Liver (tissue), 9 donors: Measurements from ENCODE around the gene CSPG4. TPM values are rescaled to one million over a fixed set of nuclear protein-coding genes. Genes with fewer than 3 reads are reported as not detected.
A peak's percentile ranks its signal among the peaks of the same experiment; 100 is the strongest.

Experiments used
- DNase-seq: peaks from one replicate; pipeline ENCODE4 v3.0.0-alpha.2; 2017; ENCODE audit warnings: low spot score
- H3K27ac ChIP-seq, 2 donors: one replicate each; pipeline ENCODE4 v1.7.0; 2013; ENCODE audit warnings: inconsistent platforms in 2 of 2, low read length in 2 of 2, control low read depth in 1 of 2, low read depth in 1 of 2, mild to moderate bottlenecking in 1 of 2
- H3K27me3 ChIP-seq, 4 donors: one replicate each; pipeline versions ENCODE4 v1.6.1 to v1.7.0; 2013; ENCODE audit warnings: low read length in 3 of 4, inconsistent platforms in 1 of 4, mild to moderate bottlenecking in 1 of 4, moderate library complexity in 1 of 4; ENCODE audit not compliant: control insufficient read depth in 4 of 4, insufficient read depth in 4 of 4
- H3K36me3 ChIP-seq, 4 donors: one replicate each; pipeline versions ENCODE4 v1.6.1 to v1.7.0; 2013; ENCODE audit warnings: low read length in 3 of 4, mild to moderate bottlenecking in 3 of 4, low read depth in 1 of 4, moderate library complexity in 1 of 4; ENCODE audit not compliant: control insufficient read depth in 4 of 4, insufficient read depth in 3 of 4
- H3K4me1 ChIP-seq, 4 donors: one replicate each; pipeline versions ENCODE4 v1.6.1 to v1.7.0; 2013; ENCODE audit warnings: low read length in 3 of 4, mild to moderate bottlenecking in 3 of 4, moderate library complexity in 1 of 4; ENCODE audit not compliant: control insufficient read depth in 4 of 4, insufficient read depth in 4 of 4
- H3K4me3 ChIP-seq, 3 donors: one replicate each; pipeline versions ENCODE4 v1.6.1 to v1.7.0; 2013; ENCODE audit warnings: low read length in 3 of 3, control low read depth in 1 of 3, low read depth in 1 of 3, mild to moderate bottlenecking in 1 of 3
- H3K9ac ChIP-seq, 2 donors: one replicate each; pipeline ENCODE4 v1.7.0; 2013; ENCODE audit warnings: low read length in 2 of 2, mild to moderate bottlenecking in 2 of 2, moderate library complexity in 2 of 2, control low read depth in 1 of 2, low read depth in 1 of 2
- H3K9me3 ChIP-seq, 4 donors: one replicate each; pipeline versions ENCODE4 v1.6.1 to v1.7.0; 2013; ENCODE audit warnings: low read length in 3 of 4; ENCODE audit not compliant: control insufficient read depth in 4 of 4
- ATF3 ChIP-seq: IDR thresholded peaks from 2 replicates; pipeline ENCODE4 v1.6.1; 2016; ENCODE audit warnings: antibody characterized with exemption
- CTCF ChIP-seq: fragments of 150-350 bp; IDR thresholded peaks from 2 replicates; pipeline ENCODE4 v1.5.1; 2017; ENCODE audit warnings: improper control_type of control experiment, low read depth, low read length; ENCODE audit not compliant: missing input control
- EGR1 ChIP-seq, 2 donors: IDR thresholded peaks; 2 replicates each; pipeline ENCODE4 v1.6.1; 2016 to 2018; ENCODE audit warnings: antibody characterized with exemption in 2 of 2, low read depth in 2 of 2
- FOXA1 ChIP-seq: IDR thresholded peaks from 2 replicates; pipeline ENCODE4 v1.6.1; 2016; ENCODE audit warnings: antibody characterized with exemption
- FOXA2 ChIP-seq: IDR thresholded peaks from 2 replicates; pipeline ENCODE4 v1.6.1; 2016; ENCODE audit warnings: antibody characterized with exemption
- HNF4A ChIP-seq, 2 donors: conservative IDR thresholded peaks; 2 replicates each; pipeline ENCODE4 v1.6.1; 2016; ENCODE audit warnings: antibody characterized with exemption in 2 of 2, mild to moderate bottlenecking in 2 of 2
- HNF4G ChIP-seq: IDR thresholded peaks from 2 replicates; pipeline ENCODE4 v1.6.1; 2016; ENCODE audit warnings: antibody characterized with exemption
- JUND ChIP-seq, 2 donors: IDR thresholded peaks; 2 replicates each; pipeline ENCODE4 v1.6.1; 2016; ENCODE audit warnings: antibody characterized with exemption in 2 of 2
- MAX ChIP-seq: IDR thresholded peaks from 2 replicates; pipeline ENCODE4 v1.6.1; 2016; ENCODE audit warnings: antibody characterized with exemption
- NR2F2 ChIP-seq: IDR thresholded peaks from 2 replicates; pipeline ENCODE4 v1.6.1; 2016; ENCODE audit warnings: antibody characterized with exemption
- RAD21 ChIP-seq, 2 donors: IDR thresholded peaks; 2 replicates each; pipeline ENCODE4 v1.6.1; 2016; ENCODE audit warnings: antibody characterized with exemption in 2 of 2, mild to moderate bottlenecking in 2 of 2
- REST ChIP-seq: IDR thresholded peaks from 2 replicates; pipeline ENCODE4 v1.6.1; 2016; ENCODE audit warnings: antibody characterized with exemption, mild to moderate bottlenecking
- RXRA ChIP-seq, 2 donors: IDR thresholded peaks; 2 replicates each; pipeline ENCODE4 v1.6.1; 2017 to 2018; ENCODE audit warnings: antibody characterized with exemption in 2 of 2, mild to moderate bottlenecking in 1 of 2
- SP1 ChIP-seq: IDR thresholded peaks from 2 replicates; pipeline ENCODE4 v1.6.1; 2018; ENCODE audit warnings: antibody characterized with exemption, mild to moderate bottlenecking
- YY1 ChIP-seq: IDR thresholded peaks from 2 replicates; pipeline ENCODE4 v1.6.1; 2016; ENCODE audit warnings: antibody characterized with exemption, mild to moderate bottlenecking
- ZBTB33 ChIP-seq: IDR thresholded peaks from 2 replicates; pipeline ENCODE4 v1.6.1; 2016; ENCODE audit warnings: antibody characterized with exemption
- WGBS: extraction: QIAGEN DNeasy Blood & Tissue Kit; methylation state at CpG from one replicate; pipeline ENCODE4 v1.1.7; 2013; 5-methylcytosine and 5-hydroxymethylcytosine counted together
- polyA plus RNA-seq, 2 donors: library from polyadenylated mRNA; stranded (reverse) in 1 of 2; unstranded in 1 of 2; fragments of 200-250 nt in 1 of 2; fragments of >200 nt in 1 of 2; fragmentation: Nextera tagmentation in 1 of 2; extraction: Ambion mirVana in 1 of 2; gene quantifications; one replicate each; pipeline versions ENCODE4 v1.2.1 to v1.2.3, GENCODE V29; 2013 to 2015
- total RNA-seq, 2 donors: library from RNA; depleted of rRNA; stranded (reverse); fragments of >200 nt; gene quantifications; one replicate each; pipeline ENCODE4 v1.2.3, GENCODE V29; 2014
- donor health status: healthy.
- donor health status: healthy.
- donor health status: healthy.
- donor health status: healthy.
- donor health status: healthy.

The CSPG4 gene
- total and polyA plus RNA-seq, 4 donors = 0.07 to 1.5 (median 0.76) TPM

GRCh38 chr15:75721480-75721922 is 8.9 kb upstream of the CSPG4 start:
- Histone ChIP-seq H3K27ac (no peak overlapping the region), H3K4me3 (no peak overlapping the region), H3K9me3 (no peaks in the 10 kb centered on the region), H3K27me3 (no peaks in the 10 kb centered on the region), H3K4me1 (peaks cover 0 to 19% (median 14%) of the 10 kb centered on the region in 4 donors), H3K9ac (no peak overlapping the region), H3K36me3 (no peaks in the 10 kb centered on the region)
- TF ChIP-seq YY1 (no peak), MAX (no peak), HNF4A (conservative IDR thresholded peaks at IDR 0.05) (no peak), HNF4G (no peak), EGR1 (IDR thresholded peaks at IDR 0.05; ENCODE audit: low read depth in 2 of 2) (no peak), ATF3 (no peak), RXRA (IDR thresholded peaks at IDR 0.05) (no peak), SP1 (no peak), RAD21 (IDR thresholded peaks at IDR 0.05) (no peak), REST (no peak), JUND (IDR thresholded peaks at IDR 0.05) (no peak)
- DNase-seq = no peak
- 92% methylated on average over 12 of the region's 12 CpGs for whole genome bisulfite sequencing

GRCh38 chr15:75720787-75721479 is 8.3 kb upstream of the CSPG4 start:
- no peak overlapping the region for H3K9ac ChIP-seq
- WGBS = 29% methylated on average over 10 of the region's 10 CpGs
- no peaks in the 10 kb centered on the region for H3K36me3 ChIP-seq
- H3K27me3 ChIP-seq = no peaks in the 10 kb centered on the region
- peak; percentile 13 for TF ChIP-seq FOXA2
- TF ChIP-seq NR2F2 = no peak
- no peak for TF ChIP-seq RXRA (IDR thresholded peaks at IDR 0.05)
- peak in 1 of 2 donors; percentile 12 for TF ChIP-seq HNF4A (conservative IDR thresholded peaks at IDR 0.05)
- no peak for TF ChIP-seq ZBTB33
- peak; percentile 17 to 51 for TF ChIP-seq RAD21 (IDR thresholded peaks at IDR 0.05)
- TF ChIP-seq FOXA1 = no peak
- peak; percentile 8 for TF ChIP-seq CTCF
- no peak for DNase-seq
- H3K4me1 ChIP-seq = peaks cover 0 to 19% (median 14%) of the 10 kb centered on the region in 4 donors
- no peak overlapping the region for H3K27ac ChIP-seq
- no peaks in the 10 kb centered on the region for H3K9me3 ChIP-seq
- H3K4me3 ChIP-seq = no peak overlapping the region
